ENCODE data around the gene CUL4A.

GRCh38 chr13:113216254-113217048 is 7.0 kb downstream of the CUL4A start:
- TF ChIP-seq, protein P1, sequence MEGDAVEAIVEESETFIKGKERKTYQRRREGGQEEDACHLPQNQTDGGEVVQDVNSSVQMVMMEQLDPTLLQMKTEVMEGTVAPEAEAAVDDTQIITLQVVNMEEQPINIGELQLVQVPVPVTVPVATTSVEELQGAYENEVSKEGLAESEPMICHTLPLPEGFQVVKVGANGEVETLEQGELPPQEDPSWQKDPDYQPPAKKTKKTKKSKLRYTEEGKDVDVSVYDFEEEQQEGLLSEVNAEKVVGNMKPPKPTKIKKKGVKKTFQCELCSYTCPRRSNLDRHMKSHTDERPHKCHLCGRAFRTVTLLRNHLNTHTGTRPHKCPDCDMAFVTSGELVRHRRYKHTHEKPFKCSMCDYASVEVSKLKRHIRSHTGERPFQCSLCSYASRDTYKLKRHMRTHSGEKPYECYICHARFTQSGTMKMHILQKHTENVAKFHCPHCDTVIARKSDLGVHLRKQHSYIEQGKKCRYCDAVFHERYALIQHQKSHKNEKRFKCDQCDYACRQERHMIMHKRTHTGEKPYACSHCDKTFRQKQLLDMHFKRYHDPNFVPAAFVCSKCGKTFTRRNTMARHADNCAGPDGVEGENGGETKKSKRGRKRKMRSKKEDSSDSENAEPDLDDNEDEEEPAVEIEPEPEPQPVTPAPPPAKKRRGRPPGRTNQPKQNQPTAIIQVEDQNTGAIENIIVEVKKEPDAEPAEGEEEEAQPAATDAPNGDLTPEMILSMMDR (IDR thresholded peaks at IDR 0.05) = no peak
- TF ChIP-seq POLR2A (IDR thresholded peaks at IDR 0.05) = no peak
